GM23338 (cell line): ENCODE measurements around the gene MRPL37. TPM values are rescaled to one million over a fixed set of nuclear protein-coding genes. Genes with fewer than 3 reads are reported as not detected.

Experiments used
- ATAC-seq: fragments of 200-7000 bp; cut with Tn5 transposase; 3 replicates; pipeline ENCODE4 v1.9.1; 2020
- DNase-seq: peaks from one replicate; pipeline ENCODE4 v3.0.0-alpha.2; 2015; ENCODE audit warnings: low spot score
- H2AFZ ChIP-seq: fragments of 200-600 bp; sonication (generic); 2 replicates; pipeline ENCODE4 v1.8.0; 2016; ENCODE audit warnings: antibody characterized with exemption, mild to moderate bottlenecking, moderate library complexity
- H3F3A ChIP-seq: fragments of 200-600 bp; sonication (generic); replicated peaks from 2 replicates; pipeline ENCODE4 v1.8.0; 2017; ENCODE audit warnings: antibody characterized with exemption, mixed run types, low read depth
- H3K27ac ChIP-seq: fragments of 200-600 bp; sonication (generic); 2 replicates; pipeline ENCODE4 v1.6.1; 2016; ENCODE audit warnings: low read depth
- H3K27me3 ChIP-seq: fragments of 200-600 bp; sonication (generic); 2 replicates; pipeline ENCODE4 v1.8.0; 2016; ENCODE audit warnings: mild to moderate bottlenecking, mixed run types, moderate library complexity; ENCODE audit not compliant: insufficient read depth
- H3K36me3 ChIP-seq: fragments of 200-600 bp; sonication (generic); 2 replicates; pipeline ENCODE4 v1.8.0; 2016; ENCODE audit warnings: mild to moderate bottlenecking; ENCODE audit not compliant: insufficient read depth
- H3K4me1 ChIP-seq: fragments of 200-600 bp; sonication (generic); 2 replicates; pipeline ENCODE4 v1.8.0; 2016; ENCODE audit warnings: mild to moderate bottlenecking, moderate library complexity; ENCODE audit not compliant: insufficient read depth
- H3K4me2 ChIP-seq: fragments of 200-600 bp; sonication (generic); 2 replicates; pipeline ENCODE4 v1.7.1; 2017; ENCODE audit warnings: mixed run types
- H3K4me3 ChIP-seq: fragments of 200-600 bp; sonication (generic); 2 replicates; pipeline ENCODE4 v1.6.1; 2016; ENCODE audit warnings: mixed run types
- H3K79me2 ChIP-seq: fragments of 200-600 bp; sonication (generic); replicated peaks from 2 replicates; pipeline ENCODE4 v1.8.0; 2017; ENCODE audit warnings: mild to moderate bottlenecking; ENCODE audit not compliant: insufficient read depth
- H3K9me2 ChIP-seq: fragments of 200-600 bp; sonication (generic); 2 replicates; pipeline ENCODE4 v1.8.0; 2017; ENCODE audit not compliant: insufficient read depth
- H4K20me1 ChIP-seq: fragments of 200-600 bp; sonication (generic); replicated peaks from 2 replicates; pipeline ENCODE4 v1.8.0; 2017; ENCODE audit warnings: mild to moderate bottlenecking; ENCODE audit not compliant: insufficient read depth
- H3K27ac Mint-ChIP-seq: 2 replicates; pipeline ENCODE4 v1.8.0; 2020; ENCODE audit warnings: inconsistent platforms, mild to moderate bottlenecking, moderate library complexity, mixed read lengths
- H3K27me3 Mint-ChIP-seq: 3 replicates; pipeline ENCODE4 v1.8.0; 2022; ENCODE audit warnings: low read depth, mild to moderate bottlenecking, moderate library complexity, mixed read lengths, inconsistent platforms; ENCODE audit not compliant: insufficient read depth, poor library complexity
- H3K36me3 Mint-ChIP-seq: 3 replicates; pipeline ENCODE4 v1.8.0; 2021; ENCODE audit warnings: low read depth, mild to moderate bottlenecking, inconsistent platforms, moderate library complexity, mixed read lengths
- H3K4me1 Mint-ChIP-seq: 3 replicates; pipeline ENCODE4 v1.8.0; 2020; ENCODE audit warnings: mild to moderate bottlenecking, inconsistent platforms, mixed read lengths
- H3K4me3 Mint-ChIP-seq: 3 replicates; pipeline ENCODE4 v1.8.0; 2021; ENCODE audit warnings: moderate library complexity, mild to moderate bottlenecking, inconsistent platforms, mixed read lengths
- H3K9me3 Mint-ChIP-seq: 3 replicates; pipeline ENCODE4 v1.8.0; 2020; ENCODE audit warnings: moderate library complexity, mild to moderate bottlenecking, inconsistent platforms, mixed read lengths
- CREB1 ChIP-seq: fragments of 250-450 bp; sonication (Bioruptor Pico); IDR thresholded peaks from 2 replicates; pipeline ENCODE4 v1.5.0; 2020; ENCODE audit warnings: low read depth, mild to moderate bottlenecking, moderate library complexity
- EZH2 ChIP-seq: fragments of 200-600 bp; sonication (generic); IDR thresholded peaks from one replicate; pipeline ENCODE4 v1.8.0; 2017; ENCODE audit warnings: antibody characterized with exemption, mild to moderate bottlenecking, low read depth; ENCODE audit not compliant: unreplicated experiment
- EZH2phosphoT487 ChIP-seq: fragments of 200-600 bp; sonication (generic); IDR thresholded peaks from one replicate; pipeline ENCODE4 v1.8.1; 2018; ENCODE audit warnings: antibody characterized with exemption; ENCODE audit not compliant: unreplicated experiment
- JUNB ChIP-seq: IDR thresholded peaks from one replicate; pipeline ENCODE4 v1.6.1; 2016; ENCODE audit warnings: antibody characterized with exemption; ENCODE audit not compliant: unreplicated experiment
- NANOG ChIP-seq: IDR thresholded peaks from 2 replicates; pipeline ENCODE4 v1.6.1; 2016; ENCODE audit warnings: antibody characterized with exemption, borderline replicate concordance
- POLR2AphosphoS5 ChIP-seq: IDR thresholded peaks from 2 replicates; pipeline ENCODE4 v1.6.1; 2016; ENCODE audit warnings: antibody characterized with exemption, low read depth
- STAT1 ChIP-seq: IDR thresholded peaks from one replicate; pipeline ENCODE4 v1.6.1; 2016; ENCODE audit warnings: antibody characterized with exemption; ENCODE audit not compliant: unreplicated experiment
- ZNF114 ChIP-seq: fragments of 250-450 bp; sonication (Bioruptor Pico); IDR thresholded peaks from 2 replicates; pipeline ENCODE4 v1.5.0; 2020; ENCODE audit warnings: mild to moderate bottlenecking, moderate library complexity
- ZNF331 ChIP-seq: fragments of 250-450 bp; sonication (Bioruptor Pico); IDR thresholded peaks from 2 replicates; pipeline ENCODE4 v1.5.0; 2020; ENCODE audit warnings: low read depth, mild to moderate bottlenecking, moderate library complexity
- polyA plus RNA-seq: library from polyadenylated mRNA; unstranded; fragments of >200 nt; fragmentation: Nextera tagmentation; extraction: Ambion mirVana; gene quantifications from 2 replicates; pipeline ENCODE4 v1.2.1, GENCODE V29; 2016
- total RNA-seq: library from RNA; depleted of rRNA; stranded (reverse); fragments of >200 nt; shearing (Covaris generic); gene quantifications from 2 replicates; pipeline ENCODE4 v1.2.3, GENCODE V29; 2014
- TF ChIP-seq, protein P1 (sequence below): IDR thresholded peaks from one replicate; pipeline ENCODE4 v1.6.1; 2018; ENCODE audit warnings: antibody characterized with exemption; ENCODE audit not compliant: unreplicated experiment
- TF ChIP-seq, protein P2 (sequence below): IDR thresholded peaks from 2 replicates; pipeline ENCODE4 v1.6.1; 2016; ENCODE audit warnings: antibody characterized with exemption
- TF ChIP-seq, protein P3 (sequence below), 2 experiments: fragments of 200-600 bp in 1 of 2; sonication (generic) in 1 of 2; conservative IDR thresholded peaks; 2 replicates each; pipeline versions ENCODE4 v1.5.1 to v1.6.1; 2016 to 2017; ENCODE audit warnings: antibody characterized with exemption in 2 of 2, low read depth in 2 of 2, mild to moderate bottlenecking in 2 of 2, moderate library complexity in 1 of 2

MRPL37 gene
- total and polyA plus RNA-seq, 2 experiments from 2014 or later = 130 to 155 TPM

- TF ChIP-seq ZNF331 (CRISPR knock-in tag) (no peak), NANOG (no peak), EZH2 (no peak), JUNB (no peak), ZNF114 (CRISPR knock-in tag) (no peak), STAT1 (no peak), POLR2AphosphoS5 (no peak), EZH2phosphoT487 (no peak), CREB1 (CRISPR knock-in tag) (no peak)
- TF ChIP-seq, protein P1, sequence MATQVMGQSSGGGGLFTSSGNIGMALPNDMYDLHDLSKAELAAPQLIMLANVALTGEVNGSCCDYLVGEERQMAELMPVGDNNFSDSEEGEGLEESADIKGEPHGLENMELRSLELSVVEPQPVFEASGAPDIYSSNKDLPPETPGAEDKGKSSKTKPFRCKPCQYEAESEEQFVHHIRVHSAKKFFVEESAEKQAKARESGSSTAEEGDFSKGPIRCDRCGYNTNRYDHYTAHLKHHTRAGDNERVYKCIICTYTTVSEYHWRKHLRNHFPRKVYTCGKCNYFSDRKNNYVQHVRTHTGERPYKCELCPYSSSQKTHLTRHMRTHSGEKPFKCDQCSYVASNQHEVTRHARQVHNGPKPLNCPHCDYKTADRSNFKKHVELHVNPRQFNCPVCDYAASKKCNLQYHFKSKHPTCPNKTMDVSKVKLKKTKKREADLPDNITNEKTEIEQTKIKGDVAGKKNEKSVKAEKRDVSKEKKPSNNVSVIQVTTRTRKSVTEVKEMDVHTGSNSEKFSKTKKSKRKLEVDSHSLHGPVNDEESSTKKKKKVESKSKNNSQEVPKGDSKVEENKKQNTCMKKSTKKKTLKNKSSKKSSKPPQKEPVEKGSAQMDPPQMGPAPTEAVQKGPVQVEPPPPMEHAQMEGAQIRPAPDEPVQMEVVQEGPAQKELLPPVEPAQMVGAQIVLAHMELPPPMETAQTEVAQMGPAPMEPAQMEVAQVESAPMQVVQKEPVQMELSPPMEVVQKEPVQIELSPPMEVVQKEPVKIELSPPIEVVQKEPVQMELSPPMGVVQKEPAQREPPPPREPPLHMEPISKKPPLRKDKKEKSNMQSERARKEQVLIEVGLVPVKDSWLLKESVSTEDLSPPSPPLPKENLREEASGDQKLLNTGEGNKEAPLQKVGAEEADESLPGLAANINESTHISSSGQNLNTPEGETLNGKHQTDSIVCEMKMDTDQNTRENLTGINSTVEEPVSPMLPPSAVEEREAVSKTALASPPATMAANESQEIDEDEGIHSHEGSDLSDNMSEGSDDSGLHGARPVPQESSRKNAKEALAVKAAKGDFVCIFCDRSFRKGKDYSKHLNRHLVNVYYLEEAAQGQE = no peak
- TF ChIP-seq, protein P2, sequence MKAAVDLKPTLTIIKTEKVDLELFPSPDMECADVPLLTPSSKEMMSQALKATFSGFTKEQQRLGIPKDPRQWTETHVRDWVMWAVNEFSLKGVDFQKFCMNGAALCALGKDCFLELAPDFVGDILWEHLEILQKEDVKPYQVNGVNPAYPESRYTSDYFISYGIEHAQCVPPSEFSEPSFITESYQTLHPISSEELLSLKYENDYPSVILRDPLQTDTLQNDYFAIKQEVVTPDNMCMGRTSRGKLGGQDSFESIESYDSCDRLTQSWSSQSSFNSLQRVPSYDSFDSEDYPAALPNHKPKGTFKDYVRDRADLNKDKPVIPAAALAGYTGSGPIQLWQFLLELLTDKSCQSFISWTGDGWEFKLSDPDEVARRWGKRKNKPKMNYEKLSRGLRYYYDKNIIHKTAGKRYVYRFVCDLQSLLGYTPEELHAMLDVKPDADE = no peak
- peaks cover 13% of the 10 kb centered on the region; the same call in 2 of the 3 replicates for H3K4me1 Mint-ChIP-seq
- H3K36me3 ChIP-seq = no peaks in the 10 kb centered on the region
- no peaks in the 10 kb centered on the region for H3F3A ChIP-seq
- H3K4me2 ChIP-seq = no peak overlapping the region
- H3K9me2 ChIP-seq = no peaks in the 10 kb centered on the region
- H3K36me3 Mint-ChIP-seq = no peaks in the 10 kb centered on the region
- no peaks in the 10 kb centered on the region; the same call in 1 of the 2 replicates for H3K4me1 ChIP-seq
- DNase-seq (no peak), ATAC-seq (no peak)
- no peak overlapping the region for H3K27ac ChIP-seq
- no peak overlapping the region for H3K4me3 Mint-ChIP-seq
- H3K79me2 ChIP-seq = no peaks in the 10 kb centered on the region
- H3K4me3 ChIP-seq = no peak overlapping the region
- no peaks in the 10 kb centered on the region for H4K20me1 ChIP-seq
- no peaks in the 10 kb centered on the region for H3K9me3 Mint-ChIP-seq
- no peak overlapping the region for H2AFZ ChIP-seq
- peaks cover 5% of the 10 kb centered on the region for H3K27me3 Mint-ChIP-seq
- H3K27me3 ChIP-seq = no peaks in the 10 kb centered on the region
- H3K27ac Mint-ChIP-seq = no peak overlapping the region
These were observed 43.8 kb upstream of the MRPL37 start for GRCh38 chr1:54156201-54156600.

DNA sequence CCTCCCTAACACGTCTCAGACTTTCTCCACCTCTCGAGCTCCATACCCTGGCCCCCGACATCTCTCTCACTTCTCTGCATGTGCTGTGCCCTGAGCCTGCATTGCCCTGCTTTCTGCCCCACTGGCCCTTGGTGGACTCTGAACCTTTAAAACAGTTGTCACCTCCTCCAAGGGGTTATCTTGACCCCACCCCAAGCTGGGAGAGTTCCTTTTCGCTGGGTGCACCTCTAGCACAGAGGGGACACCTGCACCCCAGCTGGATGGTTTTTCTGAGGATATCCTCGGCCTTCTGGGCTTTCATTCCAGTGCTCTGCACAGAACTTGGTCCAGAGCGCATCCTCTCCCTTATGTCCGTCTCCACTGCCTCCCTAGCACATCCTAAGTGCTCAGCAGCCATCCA lies 43.0 kb upstream of the MRPL37 start:
- H3K27ac Mint-ChIP-seq = no peak overlapping the region
- no peaks in the 10 kb centered on the region for H3K9me2 ChIP-seq
- no peaks in the 10 kb centered on the region for H3K79me2 ChIP-seq
- H3K9me3 Mint-ChIP-seq = no peaks in the 10 kb centered on the region
- no peaks in the 10 kb centered on the region for H3K36me3 Mint-ChIP-seq
- no peak for ATAC-seq
- H3K36me3 ChIP-seq = no peaks in the 10 kb centered on the region
- H4K20me1 ChIP-seq = no peaks in the 10 kb centered on the region
- H3K4me3 ChIP-seq = no peak overlapping the region
- H3K4me1 Mint-ChIP-seq = peaks cover 13% of the 10 kb centered on the region; the same call in 2 of the 3 replicates
- H3K27me3 Mint-ChIP-seq = peaks cover 7% of the 10 kb centered on the region
- H3K27me3 ChIP-seq = no peaks in the 10 kb centered on the region
- H3K4me3 Mint-ChIP-seq = no peak overlapping the region
- no peaks in the 10 kb centered on the region; the same call in 1 of the 2 replicates for H3K4me1 ChIP-seq
- no peak overlapping the region for H3K27ac ChIP-seq
- H3K4me2 ChIP-seq = no peak overlapping the region
- H2AFZ ChIP-seq = no peak overlapping the region
- no peak for DNase-seq
- H3F3A ChIP-seq = no peaks in the 10 kb centered on the region
- TF ChIP-seq CREB1 (CRISPR knock-in tag) = no peak
- TF ChIP-seq JUNB = no peak
- TF ChIP-seq POLR2AphosphoS5 = no peak
- TF ChIP-seq, protein P1 = no peak
- TF ChIP-seq, protein P3, sequence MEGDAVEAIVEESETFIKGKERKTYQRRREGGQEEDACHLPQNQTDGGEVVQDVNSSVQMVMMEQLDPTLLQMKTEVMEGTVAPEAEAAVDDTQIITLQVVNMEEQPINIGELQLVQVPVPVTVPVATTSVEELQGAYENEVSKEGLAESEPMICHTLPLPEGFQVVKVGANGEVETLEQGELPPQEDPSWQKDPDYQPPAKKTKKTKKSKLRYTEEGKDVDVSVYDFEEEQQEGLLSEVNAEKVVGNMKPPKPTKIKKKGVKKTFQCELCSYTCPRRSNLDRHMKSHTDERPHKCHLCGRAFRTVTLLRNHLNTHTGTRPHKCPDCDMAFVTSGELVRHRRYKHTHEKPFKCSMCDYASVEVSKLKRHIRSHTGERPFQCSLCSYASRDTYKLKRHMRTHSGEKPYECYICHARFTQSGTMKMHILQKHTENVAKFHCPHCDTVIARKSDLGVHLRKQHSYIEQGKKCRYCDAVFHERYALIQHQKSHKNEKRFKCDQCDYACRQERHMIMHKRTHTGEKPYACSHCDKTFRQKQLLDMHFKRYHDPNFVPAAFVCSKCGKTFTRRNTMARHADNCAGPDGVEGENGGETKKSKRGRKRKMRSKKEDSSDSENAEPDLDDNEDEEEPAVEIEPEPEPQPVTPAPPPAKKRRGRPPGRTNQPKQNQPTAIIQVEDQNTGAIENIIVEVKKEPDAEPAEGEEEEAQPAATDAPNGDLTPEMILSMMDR (conservative IDR thresholded peaks at IDR 0.05; ENCODE audit: low read depth in 2 of 2) = no peak
- no peak for TF ChIP-seq STAT1
